HL-60 (cell line): ENCODE results near the gene TIMM44.

Experiments
- DNase-seq, 2 experiments: peaks; one replicate each; pipeline ENCODE4 v3.0.0-alpha.2; 2010 to 2020; ENCODE audit warnings: low read depth in 1 of 2, low spot score in 1 of 2
- H3K27ac ChIP-seq: fragments of 250-450 bp; sonication (Bioruptor Pico); replicated peaks from 2 replicates; pipeline ENCODE4 v1.5.1; 2020; ENCODE audit warnings: mild to moderate bottlenecking, moderate library complexity
- H3K27me3 ChIP-seq: fragments of 250-450 bp; sonication (Bioruptor Pico); 2 replicates; pipeline ENCODE4 v1.5.1; 2021; ENCODE audit warnings: mild to moderate bottlenecking, moderate library complexity; ENCODE audit not compliant: insufficient read depth, poor library complexity, severe bottlenecking
- H3K4me3 ChIP-seq: replicated peaks from 2 replicates; pipeline ENCODE4 v1.5.1; 2011; ENCODE audit warnings: mild to moderate bottlenecking, control low read depth, low read length; ENCODE audit not compliant: insufficient read depth
- CTCF ChIP-seq: IDR thresholded peaks from one replicate; pipeline ENCODE4 v1.5.1; 2011; ENCODE audit warnings: low read length, control low read depth, inconsistent platforms; ENCODE audit not compliant: insufficient read depth
- GABPA ChIP-seq: IDR thresholded peaks from 2 replicates; pipeline ENCODE4 v1.6.1; 2012; ENCODE audit warnings: low read depth
- POLR2AphosphoS5 ChIP-seq: IDR thresholded peaks from 2 replicates; pipeline ENCODE4 v1.6.1; 2012; ENCODE audit warnings: low read depth
- REST ChIP-seq: IDR thresholded peaks from 2 replicates; pipeline ENCODE4 v1.6.1; 2012; ENCODE audit warnings: low read depth; ENCODE audit not compliant: insufficient replicate concordance
- SPI1 ChIP-seq: IDR thresholded peaks from 2 replicates; pipeline ENCODE4 v1.6.1; 2012; ENCODE audit warnings: low read depth, mild to moderate bottlenecking, borderline replicate concordance

Gene TIMM44

GRCh38 chr19:7985481-7985911, 42.0 kb upstream of the TIMM44 start:
- DNase-seq, result no peak
- no peak for TF ChIP-seq GABPA
- TF ChIP-seq CTCF, result no peak
- TF ChIP-seq SPI1, result no peak
- TF ChIP-seq REST, result no peak
- TF ChIP-seq POLR2AphosphoS5, result no peak
- H3K27me3 ChIP-seq, result no peaks in the 10 kb centered on the region
- no peak overlapping the region for H3K4me3 ChIP-seq
- H3K27ac ChIP-seq, result no peak overlapping the region

GRCh38 chr19:7983995-7984837, 40.8 kb upstream of the TIMM44 start:
- Histone ChIP-seq H3K4me3 (no peak overlapping the region), H3K27me3 (no peaks in the 10 kb centered on the region), H3K27ac (no peak overlapping the region)
- no peak for DNase-seq
- TF ChIP-seq SPI1 (no peak), POLR2AphosphoS5 (no peak; the same call in 1 of the 2 replicates), GABPA (no peak), REST (no peak), CTCF (no peak)

- TF ChIP-seq CTCF (no peak), REST (no peak), GABPA (no peak), POLR2AphosphoS5 (no peak), SPI1 (no peak)
- DNase-seq, result no peak
- H3K4me3 ChIP-seq, result no peak overlapping the region
- no peaks in the 10 kb centered on the region for H3K27me3 ChIP-seq
- no peak overlapping the region for H3K27ac ChIP-seq
Observed at GRCh38 chr19:7983286-7983950, 40.0 kb upstream of the TIMM44 start.
